ENCODE results near the gene B3GNT7.
A peak's percentile ranks its signal among the peaks of the same experiment; 100 is the strongest.
"Not testable (repeated sequence)": the region's sequence is repeated elsewhere in the genome, so short reads cannot be mapped to it uniquely, and the experiment has no call there.

Gene B3GNT7

GRCh38 chr2:231421051-231421580 lies 25.6 kb downstream of the B3GNT7 start:
- Mint-ChIP-seq H3K36me3 (no peaks in the 10 kb centered on the region), H3K9me3 (no peaks in the 10 kb centered on the region), H3K4me3 (no peak overlapping the region)

GRCh38 chr2:231422056-231422455 lies 26.5 kb downstream of the B3GNT7 start:
- no peaks in the 10 kb centered on the region for H3K4me1 Mint-ChIP-seq
- no peak overlapping the region for H3K27ac Mint-ChIP-seq
- no peaks in the 10 kb centered on the region for H3K36me3 Mint-ChIP-seq
- H3K9me3 Mint-ChIP-seq, result no peaks in the 10 kb centered on the region
- H3K27me3 Mint-ChIP-seq, result no peaks in the 10 kb centered on the region
- no peak overlapping the region for H3K4me3 Mint-ChIP-seq

More at GRCh38 chr2:231421051-231421580, 25.6 kb downstream of the B3GNT7 start:
- H3K27me3 Mint-ChIP-seq, result no peaks in the 10 kb centered on the region
- no peak overlapping the region for H3K27ac Mint-ChIP-seq
- H3K4me1 Mint-ChIP-seq, result no peaks in the 10 kb centered on the region

GRCh38 chr2:231423176-231423575 lies 27.7 kb downstream of the B3GNT7 start:
- no peaks in the 10 kb centered on the region for H3K9me3 Mint-ChIP-seq
- no peaks in the 10 kb centered on the region for H3K36me3 Mint-ChIP-seq
- H3K4me3 Mint-ChIP-seq, result no peak overlapping the region
- H3K27me3 Mint-ChIP-seq, result no peaks in the 10 kb centered on the region
- H3K4me1 Mint-ChIP-seq, result no peaks in the 10 kb centered on the region
- H3K27ac Mint-ChIP-seq, result no peak overlapping the region

- Mint-ChIP-seq H3K9me3 (no peaks in the 10 kb centered on the region), H3K4me1 (no peaks in the 10 kb centered on the region), H3K27ac (no peak overlapping the region), H3K4me3 (no peak overlapping the region), H3K27me3 (no peaks in the 10 kb centered on the region), H3K36me3 (no peaks in the 10 kb centered on the region)
Measured at GRCh38 chr2:231425291-231425810, 29.8 kb downstream of the B3GNT7 start.

- no peaks in the 10 kb centered on the region for H3K4me1 Mint-ChIP-seq
- H3K9me3 Mint-ChIP-seq, result no peaks in the 10 kb centered on the region
- no peaks in the 10 kb centered on the region for H3K27me3 Mint-ChIP-seq
- H3K4me3 Mint-ChIP-seq, result no peak overlapping the region
- no peak overlapping the region for H3K27ac Mint-ChIP-seq
- peaks cover 2% of the 10 kb centered on the region for H3K36me3 Mint-ChIP-seq
Measured at GRCh38 chr2:231425811-231426703, 30.5 kb downstream of the B3GNT7 start.

- no peaks in the 10 kb centered on the region for H3K27me3 Mint-ChIP-seq
- peaks cover 6% of the 10 kb centered on the region for H3K9me3 Mint-ChIP-seq
- no peak overlapping the region for H3K27ac Mint-ChIP-seq
- no peak overlapping the region for H3K4me3 Mint-ChIP-seq
- peaks cover 6% of the 10 kb centered on the region for H3K36me3 Mint-ChIP-seq
- H3K4me1 Mint-ChIP-seq, result no peaks in the 10 kb centered on the region
Measured at GRCh38 chr2:231427116-231427515, 31.6 kb downstream of the B3GNT7 start.

GRCh38 chr2:231429152-231429551 lies 33.6 kb downstream of the B3GNT7 start:
- Mint-ChIP-seq H3K4me1 (peaks cover 4% of the 10 kb centered on the region), H3K9me3 (peaks cover 6% of the 10 kb centered on the region), H3K36me3 (peaks cover 6% of the 10 kb centered on the region), H3K4me3 (no peak overlapping the region), H3K27ac (no peak overlapping the region), H3K27me3 (no peaks in the 10 kb centered on the region)

- Mint-ChIP-seq H3K27me3 (no peaks in the 10 kb centered on the region), H3K36me3 (peaks cover 6% of the 10 kb centered on the region), H3K27ac (peak overlapping the region; percentile 38), H3K9me3 (peaks cover 6% of the 10 kb centered on the region), H3K4me3 (no peak overlapping the region), H3K4me1 (peaks cover 4% of the 10 kb centered on the region)
Measured at GRCh38 chr2:231429901-231430300, 34.4 kb downstream of the B3GNT7 start.

- not testable (repeated sequence) for H3K27ac Mint-ChIP-seq, H3K4me3 Mint-ChIP-seq, H3K4me1 Mint-ChIP-seq, H3K9me3 Mint-ChIP-seq, H3K36me3 Mint-ChIP-seq, H3K27me3 Mint-ChIP-seq
Measured at GRCh38 chr2:231430437-231430836, 34.9 kb downstream of the B3GNT7 start.

GRCh38 chr2:231431606-231432005 lies 36.1 kb downstream of the B3GNT7 start:
- H3K36me3 Mint-ChIP-seq, result peaks cover 6% of the 10 kb centered on the region

GRCh38 chr2:231433990-231434389 lies 38.5 kb downstream of the B3GNT7 start:
- Mint-ChIP-seq H3K27me3 (no peaks in the 10 kb centered on the region), H3K9me3 (peaks cover 6% of the 10 kb centered on the region), H3K27ac (no peak overlapping the region), H3K4me3 (no peak overlapping the region), H3K36me3 (peaks cover 6% of the 10 kb centered on the region), H3K4me1 (peaks cover 4% of the 10 kb centered on the region)

More at GRCh38 chr2:231431606-231432005, 36.1 kb downstream of the B3GNT7 start:
- Mint-ChIP-seq H3K27ac (no peak overlapping the region), H3K4me1 (peaks cover 4% of the 10 kb centered on the region), H3K4me3 (no peak overlapping the region), H3K9me3 (peaks cover 6% of the 10 kb centered on the region), H3K27me3 (no peaks in the 10 kb centered on the region)

GRCh38 chr2:231436957-231437356 lies 41.4 kb downstream of the B3GNT7 start:
- no peak overlapping the region for H3K27ac Mint-ChIP-seq
- H3K27me3 Mint-ChIP-seq, result no peaks in the 10 kb centered on the region
- H3K9me3 Mint-ChIP-seq, result peaks cover 2% of the 10 kb centered on the region
- H3K4me3 Mint-ChIP-seq, result no peak overlapping the region
- H3K36me3 Mint-ChIP-seq, result peaks cover 1% of the 10 kb centered on the region
- peaks cover 4% of the 10 kb centered on the region for H3K4me1 Mint-ChIP-seq

- Mint-ChIP-seq H3K9me3 (no peaks in the 10 kb centered on the region), H3K36me3 (peaks cover 5% of the 10 kb centered on the region), H3K4me3 (no peak overlapping the region), H3K27me3 (no peaks in the 10 kb centered on the region), H3K4me1 (peaks cover 9% of the 10 kb centered on the region), H3K27ac (no peak overlapping the region)
Measured at GRCh38 chr2:231449503-231450054, 54.1 kb downstream of the B3GNT7 start.

GRCh38 chr2:231450548-231450989 lies 55.1 kb downstream of the B3GNT7 start:
- Mint-ChIP-seq H3K36me3 (peaks cover 10% of the 10 kb centered on the region), H3K27ac (peak overlapping the region; percentile 55), H3K4me1 (peaks cover 15% of the 10 kb centered on the region), H3K27me3 (no peaks in the 10 kb centered on the region), H3K9me3 (no peaks in the 10 kb centered on the region), H3K4me3 (no peak overlapping the region)

Data from activated naive CD4-positive, alpha-beta T cell treated with anti-CD3 and anti-CD28 coated beads, Interleukin-2, amount 50 U/mL, for 24 hours (primary cell).